CD1c-positive myeloid dendritic cell (primary cell): ENCODE data around the gene DNPEP.
"Not testable (repeated sequence)": the region's sequence is repeated elsewhere in the genome, so short reads cannot be mapped to it uniquely, and the experiment has no call there.

Experiments used
- DNase-seq: peaks from one replicate; pipeline ENCODE4 v3.0.0-alpha.2; 2016; ENCODE audit errors: extremely low spot score

DNPEP gene

DNA sequence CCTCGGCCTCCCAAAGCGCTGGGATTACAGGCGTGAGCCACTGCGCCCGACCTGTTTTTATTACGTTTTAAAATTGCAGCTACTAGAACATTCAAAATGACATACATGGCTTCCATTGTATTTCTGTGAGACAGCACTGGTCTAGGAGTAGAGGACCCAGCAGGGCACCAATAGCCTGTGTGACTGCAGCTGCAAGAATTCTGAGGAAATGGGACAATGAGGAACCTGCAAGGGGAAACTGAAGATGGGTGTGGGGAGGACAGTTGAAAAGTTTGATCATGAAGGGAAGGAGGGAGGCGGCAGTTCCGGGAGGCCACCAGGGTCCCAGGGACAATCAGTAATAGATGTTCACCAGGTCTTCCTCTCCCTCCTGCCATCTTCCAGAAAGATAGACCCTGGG lies 13.9 kb upstream of the DNPEP start:
- peak; percentile 65 for DNase-seq

DNA sequence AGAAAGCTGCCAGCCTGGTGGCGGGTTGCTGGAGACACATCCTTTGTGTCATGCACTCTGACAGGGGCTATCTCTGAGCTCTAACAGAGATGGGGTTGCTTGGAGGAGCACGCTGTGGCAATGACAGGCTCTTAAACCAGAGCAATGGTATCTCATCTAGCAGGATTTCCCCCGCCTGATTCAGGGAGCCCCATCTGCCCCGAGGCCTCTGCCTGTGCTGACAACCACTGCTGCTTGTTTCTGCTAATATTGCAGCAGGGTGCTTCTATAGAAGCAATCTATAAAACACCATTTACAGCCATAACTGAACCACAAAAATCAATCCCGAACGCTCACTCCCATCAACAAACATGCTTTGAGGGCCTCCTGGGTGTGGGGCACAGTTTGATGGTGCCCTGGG lies 12.8 kb upstream of the DNPEP start:
- no peak for DNase-seq

DNA sequence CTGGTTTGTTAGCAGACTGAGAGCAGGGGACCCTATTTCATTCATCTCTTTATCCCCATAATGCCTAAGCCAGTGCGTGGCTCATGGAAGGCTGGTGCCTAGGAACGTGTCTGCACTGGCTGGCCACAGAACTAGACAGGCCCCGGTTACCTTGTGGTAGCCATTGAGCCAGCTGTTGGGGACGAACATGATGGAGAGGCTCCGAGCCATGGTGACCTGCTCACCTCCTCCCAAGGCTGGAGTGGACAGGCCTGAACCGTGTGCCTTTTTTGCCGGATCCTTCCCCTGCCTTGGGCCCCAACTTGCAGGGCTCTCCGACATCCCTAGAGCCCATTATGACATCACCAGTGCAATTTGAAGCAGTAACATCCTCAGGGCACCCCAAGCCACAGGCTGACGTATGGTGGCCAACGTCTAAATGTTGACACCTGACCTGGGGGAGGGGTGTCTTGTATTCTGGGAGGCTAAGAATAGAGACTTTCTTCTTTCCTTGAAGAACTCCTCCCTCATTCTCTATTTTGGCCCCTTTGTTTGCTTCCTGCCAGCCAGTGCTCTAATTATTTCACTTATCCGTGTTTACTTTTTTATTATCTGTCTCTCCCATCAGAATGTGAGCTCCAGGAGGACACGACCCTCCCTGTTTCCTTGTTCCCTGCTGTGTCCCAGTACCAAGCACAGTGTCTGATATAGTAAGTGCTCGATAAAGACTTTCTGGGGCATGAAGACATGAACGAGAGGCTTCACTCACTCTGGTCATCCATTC lies 12.2 kb upstream of the DNPEP start:
- DNase-seq: no peak

DNA sequence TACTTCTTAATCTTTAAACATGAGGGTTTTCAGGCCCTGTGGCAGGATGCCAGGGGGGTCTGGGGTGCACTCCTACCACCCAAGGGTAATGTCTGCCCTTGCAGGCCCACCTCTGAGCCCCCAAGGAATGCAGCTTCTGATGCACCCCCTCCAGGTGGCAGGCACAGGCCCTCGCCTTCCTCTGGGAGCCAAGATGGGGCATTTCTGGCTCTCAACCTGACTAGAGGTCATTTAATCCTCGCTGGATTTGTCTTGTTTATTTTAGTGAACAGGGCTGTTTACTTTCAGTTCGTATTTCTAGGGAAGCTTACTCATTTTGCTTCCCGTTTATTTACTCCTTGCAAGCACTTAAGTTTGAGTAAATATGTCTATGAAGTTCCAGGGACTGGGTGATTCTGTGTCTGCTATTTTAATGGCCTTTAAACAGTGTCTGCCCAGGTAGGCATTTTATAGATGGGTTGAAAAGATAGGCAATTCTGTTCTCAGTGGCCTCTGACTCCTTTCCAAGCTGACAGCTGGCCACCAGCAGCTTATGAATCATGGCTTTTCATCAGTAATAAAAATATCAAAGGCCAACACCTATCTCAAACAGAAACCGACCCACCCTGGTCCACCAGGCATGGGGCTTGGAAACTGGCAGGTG lies 11.1 kb upstream of the DNPEP start:
- DNase-seq: peak; percentile 75

DNA sequence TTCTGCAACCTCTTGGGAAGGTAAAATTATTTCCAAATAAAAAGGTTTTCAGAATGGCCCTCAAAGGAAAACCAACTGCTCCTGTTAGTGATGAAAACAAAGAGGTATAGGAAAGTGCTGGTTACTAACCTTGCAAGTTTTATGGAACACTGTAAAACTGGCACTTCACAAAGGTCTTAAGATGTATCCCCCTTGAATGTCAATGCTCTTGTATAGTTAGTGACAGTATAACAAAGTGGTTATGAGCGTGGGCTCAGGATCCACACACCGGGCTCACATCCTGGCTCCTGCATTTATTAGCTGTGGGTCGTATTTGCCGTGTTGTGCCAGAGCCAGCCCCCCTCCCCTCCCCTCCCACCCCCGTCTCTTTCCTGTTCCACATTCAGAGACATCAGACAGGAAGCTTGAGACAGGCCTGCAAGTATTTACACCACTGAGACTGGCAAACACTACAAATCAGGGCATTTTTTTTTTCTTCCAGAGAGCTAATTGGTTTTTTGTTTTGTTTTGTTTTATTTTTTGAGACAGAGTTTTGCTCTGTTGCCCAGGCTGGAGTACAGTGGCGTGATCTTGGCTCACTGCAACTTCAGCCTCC lies 9.2 kb upstream of the DNPEP start:
- peak; percentile 67 for DNase-seq

DNA sequence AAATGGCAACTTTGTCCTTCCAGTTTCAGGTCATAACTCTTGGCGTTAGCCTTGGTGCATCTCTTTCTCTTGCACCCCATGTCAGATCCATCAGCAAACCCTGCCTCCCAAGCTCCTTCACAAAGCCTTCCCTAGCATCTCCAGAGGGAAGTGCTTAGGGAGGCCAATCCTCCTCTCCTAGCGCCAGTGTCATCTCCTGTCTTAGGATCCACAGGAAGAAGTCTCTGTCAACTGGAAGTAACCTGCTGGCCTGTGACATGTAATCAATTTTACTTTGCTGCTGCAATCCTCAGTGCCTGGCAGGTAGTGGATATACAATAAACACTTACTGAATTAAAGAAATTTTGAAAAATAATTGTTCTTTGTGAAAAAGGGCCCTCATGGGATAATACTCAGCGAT lies 7.9 kb upstream of the DNPEP start:
- no peak for DNase-seq

DNA sequence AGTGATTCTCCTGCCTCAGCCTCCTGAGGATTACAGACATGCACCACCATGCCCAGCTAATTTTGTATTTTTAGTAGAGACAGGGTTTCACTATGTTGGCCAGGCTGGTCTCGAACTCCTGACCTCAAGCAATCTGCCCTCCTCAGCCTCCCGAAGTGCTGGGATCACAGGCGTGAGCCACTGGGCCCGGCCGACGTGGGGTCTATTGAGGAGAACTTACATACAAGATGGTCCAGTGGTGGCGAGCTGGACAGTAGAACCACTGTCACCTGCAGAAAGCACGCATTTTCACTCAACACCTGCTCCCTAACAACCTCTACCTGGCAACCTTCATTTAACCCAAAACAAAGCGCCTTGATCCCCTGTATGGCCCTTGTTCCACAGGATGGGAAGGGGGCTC lies 7.3 kb upstream of the DNPEP start:
- DNase-seq: not testable (repeated sequence)

DNA sequence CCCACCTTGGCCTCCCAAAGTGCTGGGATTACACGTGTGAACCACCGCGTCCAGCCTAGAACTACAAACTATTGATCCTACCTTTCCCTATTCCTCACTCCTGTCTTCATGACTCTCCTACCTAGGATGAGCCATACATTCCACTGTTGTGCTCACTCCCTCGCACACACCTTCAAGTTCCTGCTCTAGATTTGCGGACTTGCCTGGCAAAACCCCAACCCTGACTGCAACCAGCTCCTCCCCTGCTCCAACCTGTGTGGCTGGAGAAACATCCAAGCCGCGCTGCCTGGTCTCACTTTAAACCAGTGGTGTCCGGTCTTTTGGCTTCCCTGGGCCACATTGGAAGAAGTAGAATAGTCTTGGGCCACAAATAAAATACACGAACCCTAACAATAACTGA lies 5.0 kb upstream of the DNPEP start:
- no peak for DNase-seq

DNA sequence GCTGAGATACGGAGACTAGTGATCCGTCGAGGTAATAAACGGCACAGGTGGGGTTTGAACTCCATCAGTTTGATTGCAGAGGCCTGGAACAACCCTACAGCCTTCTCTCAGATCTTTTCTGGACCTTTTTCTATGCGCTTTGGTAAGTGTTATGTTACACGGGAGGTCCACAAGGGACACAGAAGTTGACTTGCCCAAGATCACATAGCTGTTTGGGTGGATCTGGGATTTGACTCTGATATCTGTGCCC lies 1.1 kb upstream of the DNPEP start:
- DNase-seq: no peak

DNA sequence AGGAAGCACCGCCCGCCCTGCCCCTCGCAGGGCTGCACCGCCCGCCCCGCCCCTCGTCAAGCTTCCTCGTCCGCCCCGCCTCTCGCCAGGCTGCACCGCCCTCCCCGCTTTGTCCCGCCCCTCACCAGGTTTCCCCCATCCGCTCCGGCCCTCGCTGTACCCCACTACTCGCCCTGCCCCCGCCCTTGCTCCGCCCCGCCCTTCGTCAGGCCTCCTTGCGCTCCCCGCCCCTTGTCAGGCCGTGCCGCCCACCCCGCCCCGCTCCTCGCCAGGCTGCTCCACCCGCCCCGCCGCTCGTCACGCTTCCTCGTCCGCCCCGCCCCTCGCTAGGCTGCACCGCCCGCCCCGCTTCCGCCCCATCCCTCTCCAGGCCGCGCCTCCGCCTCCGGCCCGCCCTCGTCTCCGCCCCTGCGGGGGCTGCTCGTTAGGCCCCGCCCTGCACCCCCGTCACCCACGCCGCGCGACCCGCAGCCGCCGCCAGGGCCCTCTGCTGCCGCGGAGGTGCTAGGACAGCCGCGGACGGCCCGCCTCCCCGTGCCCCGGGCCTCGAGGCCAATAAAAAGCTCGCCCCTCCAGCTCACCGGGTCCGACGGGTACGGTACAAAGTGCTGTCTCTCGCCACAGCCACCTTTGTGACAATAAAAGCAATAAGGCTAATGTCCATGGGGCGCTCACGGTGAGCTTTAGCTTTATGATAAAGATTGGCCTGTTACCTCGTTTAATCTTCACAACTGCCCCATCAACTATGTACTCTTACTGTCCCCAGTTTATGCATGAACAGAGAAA lies 602 bp upstream of the DNPEP start:
- peak; percentile 99 for DNase-seq

DNA sequence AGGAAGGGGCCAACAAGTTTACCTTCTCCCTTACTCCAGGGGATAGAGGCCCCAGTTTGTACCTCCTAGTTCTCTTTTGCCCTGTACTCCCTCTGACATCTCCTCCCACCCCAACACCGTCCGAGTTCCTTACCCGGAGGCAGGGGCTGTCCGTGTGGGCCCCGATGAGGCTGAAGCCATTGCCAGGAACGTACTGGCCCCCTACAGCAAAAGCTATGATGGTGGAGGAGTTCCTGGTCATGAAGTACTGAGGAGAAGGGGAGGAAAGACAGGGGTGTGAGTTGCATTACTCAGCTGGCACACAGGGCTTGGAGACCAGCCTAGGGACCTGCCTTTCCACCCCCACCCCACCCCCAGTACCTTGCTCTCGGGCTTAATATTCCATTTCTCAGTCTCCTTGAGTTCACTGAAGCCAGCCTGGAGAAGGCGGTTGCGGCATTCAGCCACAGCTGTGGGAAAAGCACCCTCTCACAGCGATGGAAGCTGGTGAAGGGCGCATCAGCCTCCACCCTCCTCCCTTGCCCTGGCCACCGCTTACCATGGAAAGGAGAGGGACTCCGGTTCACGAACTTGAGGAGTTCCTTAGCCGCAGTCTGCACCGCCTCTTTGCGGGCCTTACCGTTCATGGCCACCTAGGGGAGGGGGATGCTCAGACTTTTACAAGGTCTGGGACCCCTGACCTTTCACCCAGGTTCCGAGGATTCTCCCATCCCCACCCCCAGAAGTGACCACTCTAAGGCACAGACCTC lies 1.0 kb downstream of the DNPEP start:
- peak; percentile 12 for DNase-seq

DNA sequence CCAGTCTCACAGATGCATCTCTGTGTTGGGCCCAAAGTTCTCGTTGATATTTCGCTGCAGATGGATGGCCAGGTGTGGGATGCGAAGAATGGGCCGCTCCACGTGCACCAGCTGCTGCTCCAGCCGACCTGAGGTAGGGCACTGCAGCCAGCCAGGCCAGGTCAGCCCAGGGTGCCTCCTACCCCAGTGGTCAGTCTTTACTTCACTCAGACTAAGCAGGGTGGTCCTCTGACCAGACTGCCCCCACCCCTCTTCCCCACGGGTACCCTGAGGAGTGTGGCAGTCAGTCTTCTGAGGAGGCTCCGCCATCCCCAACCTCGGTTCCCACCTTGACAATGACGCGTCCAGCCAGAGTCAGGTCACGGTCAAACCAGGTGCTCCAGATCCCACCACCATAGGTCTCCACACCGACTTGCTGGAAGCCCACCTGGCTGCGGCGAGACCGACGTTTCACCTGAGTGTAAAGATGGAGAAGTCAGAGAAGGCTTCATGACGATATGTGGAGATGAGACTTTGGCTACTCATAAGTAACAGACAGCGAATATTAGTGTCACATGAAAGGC lies 1.7 kb downstream of the DNPEP start:
- no peak for DNase-seq

DNA sequence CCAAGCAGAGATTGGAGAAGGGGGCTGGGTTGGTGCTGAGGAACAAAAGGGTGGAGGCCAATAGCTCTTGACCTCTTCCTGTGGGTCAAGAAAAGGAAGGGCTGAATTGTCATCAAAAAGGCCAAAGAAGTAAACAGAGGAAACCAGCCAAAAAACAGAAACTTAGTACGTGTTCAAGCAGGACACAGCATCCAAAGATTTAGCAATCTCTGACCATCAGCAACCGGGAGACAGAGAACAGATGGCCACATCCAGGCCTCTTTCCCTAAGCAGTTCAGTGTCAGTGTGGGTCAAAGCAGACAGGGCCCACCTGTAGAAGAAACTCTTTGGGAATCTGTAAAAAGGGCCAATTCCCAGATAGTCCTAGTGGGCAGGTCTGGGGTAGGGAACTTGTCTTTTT lies 2.9 kb downstream of the DNPEP start:
- no peak for DNase-seq

DNA sequence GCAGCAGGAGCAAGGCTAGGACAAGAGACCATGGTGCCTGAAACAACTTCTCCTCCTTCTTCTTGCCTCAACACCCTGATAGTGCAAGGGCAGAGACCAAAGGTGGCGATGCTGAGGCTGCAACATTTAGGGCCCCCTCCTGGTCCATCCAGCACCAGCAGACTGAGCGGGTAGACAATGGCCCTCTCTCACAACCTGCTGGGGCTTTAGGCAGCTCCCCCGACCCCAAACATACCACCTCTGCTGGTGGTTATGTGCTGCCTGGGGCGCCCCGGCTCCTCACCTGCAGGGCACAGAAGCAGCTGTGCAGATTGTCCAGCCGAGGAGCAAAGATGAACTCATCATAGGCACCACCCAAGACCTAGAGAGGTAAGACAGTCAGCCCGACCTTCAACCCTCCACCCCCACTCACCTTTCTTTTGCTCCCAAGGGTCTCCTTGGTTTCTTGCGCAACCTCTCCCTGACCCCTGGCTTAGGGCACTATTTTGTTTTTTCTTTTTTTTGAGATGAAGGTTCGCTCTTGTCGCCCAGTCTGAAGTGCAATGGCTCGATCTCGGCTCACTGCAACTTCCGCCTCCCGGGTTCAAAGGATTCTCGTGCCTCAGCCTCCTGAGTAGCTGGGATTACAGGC lies 3.5 kb downstream of the DNPEP start:
- DNase-seq: no peak

DNA sequence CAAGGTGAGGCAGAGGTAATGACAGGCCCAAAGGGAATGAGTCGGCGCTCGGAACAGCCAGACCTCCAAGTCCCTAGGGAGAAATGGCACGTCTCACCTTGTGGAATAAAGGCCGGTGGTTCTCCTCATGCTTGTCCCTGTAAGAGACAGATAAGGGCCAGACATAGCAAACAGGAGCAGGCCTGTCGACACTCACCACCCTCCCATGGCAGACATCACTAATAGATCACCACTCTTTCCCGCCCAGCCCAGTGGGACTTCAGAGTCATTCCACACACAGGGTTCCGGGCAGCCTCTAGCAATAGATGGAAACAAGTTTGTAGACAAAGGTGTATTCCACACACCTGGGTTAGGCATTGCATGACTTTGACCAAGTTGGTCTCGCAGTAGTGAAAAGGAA lies 6.3 kb downstream of the DNPEP start:
- DNase-seq: no peak

DNA sequence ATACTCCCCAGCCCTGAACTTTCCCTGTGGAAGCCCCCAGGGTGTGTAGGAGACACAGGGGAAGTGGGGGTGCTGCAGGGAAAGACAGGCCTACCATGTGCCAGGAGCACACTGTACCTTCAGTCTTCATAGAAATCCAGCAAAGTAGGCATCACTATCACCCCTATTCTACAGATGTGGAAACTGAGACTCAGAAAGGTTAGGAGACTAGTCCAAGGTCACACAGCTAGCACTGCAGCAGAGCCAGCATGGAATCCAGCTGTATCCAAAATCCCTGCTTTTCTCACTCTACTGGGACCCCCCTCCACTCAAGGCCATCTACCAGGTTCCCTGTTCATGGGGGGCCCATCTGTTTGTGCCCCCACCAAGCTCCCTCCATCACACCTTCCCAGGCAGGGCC lies 6.8 kb downstream of the DNPEP start:
- no peak for DNase-seq

DNA sequence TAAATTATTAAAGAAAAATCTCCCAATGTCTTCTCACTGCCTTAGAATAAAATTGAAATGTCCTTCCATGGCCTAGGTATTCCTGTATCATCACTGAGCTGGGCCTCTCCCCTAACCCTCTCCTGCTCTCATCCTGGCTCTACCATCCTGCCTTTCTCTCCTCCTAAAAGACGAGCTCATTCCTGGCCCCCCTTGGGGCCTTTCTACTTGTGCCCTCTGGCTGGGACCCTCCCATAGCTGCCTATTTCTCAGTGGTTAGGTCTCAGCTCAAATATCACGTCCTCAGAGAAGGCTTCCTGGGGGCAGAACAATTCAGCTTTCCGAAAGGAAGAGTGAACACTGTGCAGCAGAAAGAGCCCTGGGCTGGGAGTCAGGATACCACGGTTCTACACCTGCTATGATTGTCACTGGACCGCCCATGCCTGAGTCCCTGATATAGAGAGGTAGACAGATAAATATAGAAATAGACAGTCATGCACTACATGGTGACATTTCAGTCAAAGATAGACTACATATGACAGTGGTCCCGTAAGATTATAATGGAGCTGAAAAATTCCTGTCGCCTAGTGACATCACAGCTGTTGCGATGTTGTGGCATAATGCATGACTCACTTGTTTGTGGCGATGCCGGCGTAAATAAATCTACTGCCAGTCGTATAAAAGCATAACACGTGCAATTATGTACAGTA lies 9.4 kb downstream of the DNPEP start:
- DNase-seq: no peak

DNA sequence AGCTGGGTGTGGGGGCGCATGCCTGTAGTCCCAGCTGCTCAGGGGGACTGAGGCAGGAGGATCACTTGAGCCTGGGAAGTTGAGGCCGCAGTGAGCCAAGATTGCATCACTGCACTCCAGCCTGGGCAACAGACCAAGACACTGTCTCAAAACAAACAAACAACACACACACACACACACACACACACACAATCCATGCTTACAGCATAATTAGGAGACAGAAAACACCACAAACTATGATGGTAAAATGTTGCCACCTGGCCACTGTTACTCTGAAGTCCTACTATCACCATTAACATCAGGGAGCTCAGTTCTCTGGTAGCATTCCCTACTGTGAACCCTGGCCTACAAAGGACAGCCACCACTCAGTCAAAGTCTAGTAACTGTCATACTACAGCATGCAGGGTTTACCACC lies 18.3 kb downstream of the DNPEP start:
- DNase-seq: no peak

DNA sequence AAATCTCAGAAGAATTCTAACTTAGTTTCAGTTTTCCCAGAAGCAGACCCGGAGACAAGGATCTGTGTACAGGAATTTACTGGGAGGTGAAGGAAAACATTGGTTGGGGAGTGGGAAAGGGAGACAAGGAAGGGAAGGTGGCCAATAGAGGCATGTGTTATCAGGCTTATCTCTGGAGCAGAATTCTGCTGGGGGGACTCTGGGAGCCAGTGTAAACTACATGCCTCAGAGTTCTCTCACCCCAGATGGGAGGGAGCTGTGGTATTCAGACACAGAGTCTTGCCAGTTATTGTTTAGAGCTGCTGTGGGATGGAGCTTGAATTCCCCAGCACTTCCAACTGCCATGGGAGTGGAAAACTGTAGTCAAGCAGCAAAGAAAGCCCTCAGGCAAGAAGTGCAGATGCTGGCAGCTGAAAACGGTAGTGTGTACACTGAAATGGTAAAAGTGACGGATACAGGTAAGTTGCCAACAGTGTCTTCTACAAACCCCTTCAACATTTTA lies 19.0 kb downstream of the DNPEP start:
- no peak for DNase-seq

DNA sequence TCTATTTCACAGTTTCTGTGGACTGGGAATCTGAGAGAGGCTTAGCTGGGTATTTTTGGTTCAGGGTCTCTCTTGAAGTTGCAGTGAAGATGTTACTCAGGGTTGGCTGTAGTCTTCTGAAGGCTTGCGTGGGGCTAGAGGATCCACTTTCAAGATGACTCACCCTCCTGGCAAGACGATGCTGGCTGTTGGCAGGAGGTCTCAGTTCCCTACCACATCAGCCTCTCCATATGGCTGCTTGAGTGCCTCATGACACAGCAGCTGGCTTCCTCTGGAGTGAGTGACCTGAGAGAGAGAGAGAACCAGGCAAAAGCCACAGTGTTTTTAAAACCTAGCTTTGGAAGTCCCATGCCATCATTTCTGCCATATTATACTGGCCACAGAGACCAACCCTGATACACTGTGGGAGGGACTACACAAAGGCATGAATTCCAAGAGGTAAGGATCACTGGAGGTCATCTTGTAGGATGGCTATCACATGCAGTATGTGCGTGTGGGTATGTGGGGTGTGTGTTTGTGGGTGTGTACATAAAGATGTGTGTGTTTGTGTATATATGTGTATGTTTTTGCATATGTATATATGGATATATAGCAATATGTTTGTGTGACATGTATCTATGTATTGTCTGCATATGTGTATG lies 25.1 kb downstream of the DNPEP start:
- DNase-seq: peak; percentile 90
